ENCODE data around the gene MFSD12.

MFSD12 gene

DNA sequence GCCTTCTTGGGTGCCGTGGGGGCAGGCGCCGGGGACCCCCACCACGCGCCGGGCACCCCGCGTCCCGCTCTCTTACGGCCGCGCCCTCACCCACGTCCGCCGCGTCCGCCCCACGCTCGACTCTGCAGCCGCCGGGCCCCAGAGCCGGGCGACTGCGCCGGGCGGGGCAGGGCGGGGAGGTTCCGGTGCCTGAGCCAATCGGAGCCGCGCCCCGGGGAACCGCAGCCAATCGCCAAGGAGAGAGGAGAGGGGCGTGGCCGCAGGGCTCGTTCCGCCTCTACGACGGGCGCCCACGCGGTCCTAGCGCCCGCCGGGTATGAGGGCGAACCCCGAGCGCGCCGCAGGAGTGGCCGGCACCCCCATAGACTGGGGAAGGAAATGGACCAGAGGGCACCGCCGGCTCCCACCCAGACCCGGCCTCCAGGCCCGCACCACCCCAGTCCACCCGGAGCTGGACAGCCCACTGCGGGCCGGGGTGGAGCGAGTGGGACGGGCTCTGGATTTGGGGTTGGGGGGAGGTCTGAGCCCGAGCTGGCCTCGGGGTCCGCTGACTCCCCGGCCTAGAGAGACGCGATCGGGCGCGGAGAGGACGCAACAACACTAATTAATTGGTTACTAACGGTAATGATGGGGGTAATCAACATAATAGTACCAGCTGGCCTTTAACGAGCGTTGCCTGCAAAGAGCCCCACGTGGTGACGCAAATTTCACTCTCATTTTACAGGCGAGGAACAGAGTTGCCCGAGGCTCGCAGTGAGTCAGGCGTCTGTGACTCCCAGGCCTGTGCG lies at the start of gene MFSD12:
TSS of gene MFSD12 (minus strand) at position 126 of the 788 bp plus-strand sequence. CDS start 183 bp downstream, outside the sequence.
- TF ChIP-seq MAX (IDR thresholded peaks at IDR 0.05; ENCODE audit: low read depth, low read length) = peak; percentile 89
- peak; percentile 31 for TF ChIP-seq POLR2A (IDR thresholded peaks at IDR 0.05; ENCODE audit: extremely low read depth, insufficient read length)
- peak; percentile 72 for TF ChIP-seq MYC (IDR thresholded peaks at IDR 0.05; ENCODE audit: low read depth, low read length)
- no peak for TF ChIP-seq CTCF (IDR thresholded peaks at IDR 0.05; ENCODE audit: low read depth, low read length)
- DNase-seq (ENCODE audit: low read depth) = peak; percentile 92

DNA sequence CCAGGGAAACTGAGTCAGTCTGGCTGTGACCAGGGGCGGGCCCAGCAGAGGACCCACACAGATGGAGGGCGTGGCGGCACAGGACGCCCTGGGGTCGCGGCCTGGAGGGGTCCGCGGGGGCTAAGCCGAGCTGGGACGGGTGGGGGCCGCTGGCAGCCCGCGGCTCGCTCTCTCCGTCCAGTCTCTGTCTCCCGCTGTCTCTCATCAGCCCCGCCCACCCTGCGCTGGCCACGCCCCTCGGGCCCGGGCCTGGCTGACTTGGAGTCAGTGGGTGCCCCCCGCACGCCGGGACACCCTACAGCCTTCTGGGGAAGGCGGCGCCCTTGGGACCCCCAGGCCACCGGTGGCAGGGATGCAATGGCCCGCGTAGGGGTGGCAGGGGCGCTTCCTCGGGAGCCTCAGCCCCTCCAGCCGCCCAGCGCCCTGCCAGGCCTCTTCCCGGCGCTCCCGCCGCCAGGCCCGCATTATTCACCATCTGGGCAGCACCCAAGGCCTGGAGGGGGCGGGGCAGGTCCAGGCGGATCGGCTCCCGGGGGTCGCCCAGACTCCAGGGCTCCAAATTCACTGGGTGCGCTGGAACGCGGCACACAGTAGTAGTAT lies 49.4 kb upstream of the MFSD12 start, which contains the start of gene TBXA2R:
TSS of gene TBXA2R (minus strand) at position 186 of the 600 bp plus-strand sequence. CDS start 6,241 bp downstream, outside the sequence.
- no peak for DNase-seq (ENCODE audit: low read depth)
- H3K4me3 ChIP-seq (ENCODE audit: low read depth, low read length) = no peak within 1 kb of the TSS
- TF ChIP-seq MAX (IDR thresholded peaks at IDR 0.05; ENCODE audit: low read depth, low read length) (no peak), CTCF (IDR thresholded peaks at IDR 0.05; ENCODE audit: low read depth, low read length) (no peak), MYC (IDR thresholded peaks at IDR 0.05; ENCODE audit: low read depth, low read length) (no peak), POLR2A (IDR thresholded peaks at IDR 0.05; ENCODE audit: extremely low read depth, insufficient read length) (no peak)

More for the DNA sequence above, at the start of gene MFSD12:
- H3K4me3 ChIP-seq (ENCODE audit: low read depth, low read length) = peak within 1 kb of the TSS; percentile 74

DNA sequence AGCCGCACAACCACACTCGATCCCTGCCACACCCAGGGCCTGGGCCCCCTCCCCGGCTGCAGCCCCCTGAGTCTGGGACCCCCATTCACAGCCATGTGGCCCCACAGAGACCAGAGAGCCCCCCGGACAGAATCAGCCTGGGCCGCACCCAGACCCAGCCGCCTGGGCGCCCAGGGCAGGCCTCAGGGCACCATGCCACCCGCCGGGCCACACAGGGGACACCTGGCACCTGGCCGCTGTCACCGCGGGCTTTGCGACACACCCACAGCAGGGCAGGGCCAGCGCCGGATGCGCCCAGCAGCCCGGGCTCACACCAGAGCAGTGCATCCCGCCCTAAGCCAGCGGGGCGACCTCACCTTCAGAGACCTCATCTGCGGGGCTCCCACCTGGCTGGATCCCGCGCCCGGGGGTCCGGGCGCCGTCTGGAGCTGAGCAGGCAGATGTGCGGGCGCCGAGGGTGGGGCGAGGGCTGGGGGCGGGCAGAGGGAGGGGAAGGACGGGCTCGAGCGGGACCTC lies 48.8 kb upstream of the MFSD12 start:
- TF ChIP-seq POLR2A (IDR thresholded peaks at IDR 0.05; ENCODE audit: extremely low read depth, insufficient read length) (no peak), CTCF (IDR thresholded peaks at IDR 0.05; ENCODE audit: low read depth, low read length) (no peak), MAX (IDR thresholded peaks at IDR 0.05; ENCODE audit: low read depth, low read length) (no peak), MYC (IDR thresholded peaks at IDR 0.05; ENCODE audit: low read depth, low read length) (no peak)
- DNase-seq (ENCODE audit: low read depth) = no peak
- H3K4me3 ChIP-seq (ENCODE audit: low read depth, low read length) = no peak overlapping the region

DNA sequence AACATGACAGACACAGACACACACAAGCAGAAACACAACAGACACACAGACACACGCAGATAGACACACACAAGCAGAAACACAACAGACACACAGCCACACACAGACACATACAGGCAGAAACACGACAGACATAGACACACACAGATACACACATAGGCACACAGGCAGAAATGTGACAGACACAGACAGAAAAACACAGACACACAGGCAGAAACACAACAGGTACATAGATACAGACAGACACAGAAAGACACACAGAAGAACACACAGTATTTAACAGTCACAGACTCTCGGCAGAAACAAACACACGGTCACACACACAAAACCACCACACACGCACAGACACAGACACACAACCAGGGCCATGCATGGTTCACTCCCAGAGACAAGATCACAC lies 48.4 kb upstream of the MFSD12 start:
- TF ChIP-seq CTCF (IDR thresholded peaks at IDR 0.05; ENCODE audit: low read depth, low read length) (no peak), MAX (IDR thresholded peaks at IDR 0.05; ENCODE audit: low read depth, low read length) (no peak)
- DNase-seq (ENCODE audit: low read depth) = no peak
- H3K4me3 ChIP-seq (ENCODE audit: low read depth, low read length) = no peak overlapping the region

DNA sequence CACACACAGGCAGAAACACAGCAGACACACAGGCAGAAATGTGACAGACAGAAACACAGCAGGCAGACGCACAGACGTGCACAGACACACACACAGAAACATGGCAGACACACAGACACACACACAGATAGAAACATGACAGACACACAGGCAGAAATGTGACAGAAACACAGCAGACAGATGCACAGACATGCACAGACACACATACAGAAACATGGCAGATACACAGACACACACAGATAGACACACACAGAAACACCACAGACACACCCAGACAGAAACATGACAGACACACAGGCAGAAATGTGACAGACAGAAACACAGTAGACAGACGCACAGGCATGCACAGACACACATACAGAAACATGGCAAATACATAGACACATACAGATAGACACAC lies 48.0 kb upstream of the MFSD12 start:
- DNase-seq (ENCODE audit: low read depth) = no peak
- no peak overlapping the region for H3K4me3 ChIP-seq (ENCODE audit: low read depth, low read length)
- no peak for TF ChIP-seq MAX (IDR thresholded peaks at IDR 0.05; ENCODE audit: low read depth, low read length)
- no peak for TF ChIP-seq POLR2A (IDR thresholded peaks at IDR 0.05; ENCODE audit: extremely low read depth, insufficient read length)
- no peak for TF ChIP-seq CTCF (IDR thresholded peaks at IDR 0.05; ENCODE audit: low read depth, low read length)
- no peak for TF ChIP-seq MYC (IDR thresholded peaks at IDR 0.05; ENCODE audit: low read depth, low read length)
